ENCODE results near the gene MYOCOS. TPM values are rescaled to one million over a fixed set of nuclear protein-coding genes. Genes with fewer than 3 reads are reported as not detected.

MYOCOS gene
- total and polyA plus RNA-seq, 2 of the 4 experiments (the other 2 are of a cell fraction), result not detected

DNA sequence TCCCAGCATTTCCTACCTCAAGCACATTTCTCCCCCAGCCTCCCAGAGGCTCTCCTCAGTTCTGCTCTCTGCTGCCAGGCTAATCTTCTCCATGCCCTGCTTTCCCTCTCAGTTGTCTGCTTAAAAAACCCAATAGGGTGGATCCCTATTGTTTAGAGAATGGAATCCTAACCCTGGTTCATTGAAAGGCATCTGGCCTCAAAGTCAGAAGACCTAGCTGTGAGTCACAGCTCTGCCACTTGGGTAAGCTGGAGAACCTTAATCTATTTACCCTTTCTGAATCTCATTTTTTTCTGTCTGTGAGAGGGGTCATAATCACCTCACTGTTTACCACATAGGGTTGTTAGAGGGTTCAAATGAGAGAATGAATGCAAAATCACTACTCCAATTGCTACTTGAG is 42.9 kb downstream of the MYOCOS start (continued):
- TF ChIP-seq, protein P1, sequence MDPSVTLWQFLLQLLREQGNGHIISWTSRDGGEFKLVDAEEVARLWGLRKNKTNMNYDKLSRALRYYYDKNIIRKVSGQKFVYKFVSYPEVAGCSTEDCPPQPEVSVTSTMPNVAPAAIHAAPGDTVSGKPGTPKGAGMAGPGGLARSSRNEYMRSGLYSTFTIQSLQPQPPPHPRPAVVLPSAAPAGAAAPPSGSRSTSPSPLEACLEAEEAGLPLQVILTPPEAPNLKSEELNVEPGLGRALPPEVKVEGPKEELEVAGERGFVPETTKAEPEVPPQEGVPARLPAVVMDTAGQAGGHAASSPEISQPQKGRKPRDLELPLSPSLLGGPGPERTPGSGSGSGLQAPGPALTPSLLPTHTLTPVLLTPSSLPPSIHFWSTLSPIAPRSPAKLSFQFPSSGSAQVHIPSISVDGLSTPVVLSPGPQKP (IDR thresholded peaks at IDR 0.05; ENCODE audit: borderline replicate concordance, low read depth, low read length), result no peak
- no peak for TF ChIP-seq MAZ (IDR thresholded peaks at IDR 0.05; ENCODE audit: borderline replicate concordance, low read depth, low read length)

DNA sequence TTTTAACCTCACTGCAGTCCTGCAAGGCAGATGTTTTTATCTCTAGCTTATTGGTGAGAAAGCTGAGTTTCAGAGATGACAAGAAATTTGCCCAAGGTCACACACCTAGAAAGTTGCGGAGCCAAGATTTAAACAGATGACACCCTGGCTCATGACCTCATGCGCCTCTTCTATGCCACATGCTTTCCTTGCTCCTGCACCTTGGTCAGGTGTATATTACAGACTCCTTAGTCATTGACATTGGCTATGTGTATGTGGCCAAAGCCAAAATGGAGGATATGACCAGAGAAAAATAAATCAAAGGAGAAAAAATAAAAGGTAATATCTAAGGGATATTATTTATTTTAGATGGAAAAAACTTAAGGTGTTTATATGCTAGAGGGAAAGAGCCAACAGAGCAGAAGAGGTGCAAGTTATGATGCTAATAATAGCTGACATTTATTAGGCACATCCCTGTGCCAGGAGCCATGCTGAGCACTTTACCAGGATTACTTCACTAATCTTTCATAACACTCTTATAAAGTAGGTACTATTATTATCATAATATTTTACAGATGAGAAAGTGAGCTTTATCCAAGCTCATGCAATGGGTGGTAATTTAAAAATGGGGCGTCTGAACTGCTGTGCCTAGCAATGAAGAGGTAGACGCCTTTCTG is 44.2 kb downstream of the MYOCOS start:
- H2AK5ac ChIP-seq (ENCODE audit: low read depth, low read length), result no peak overlapping the region
- H3K9me1 ChIP-seq (ENCODE audit: insufficient read depth, low read length), result no peaks in the 10 kb centered on the region
- H3K79me1 ChIP-seq (ENCODE audit: low read depth in 1 of 2, low read length in 2 of 2), result no peaks in the 10 kb centered on the region
- H4K8ac ChIP-seq (ENCODE audit: low read depth in 2 of 2, low read length in 2 of 2), result no peak overlapping the region
- intact Hi-C loops (cut with micrococcal nuclease), result no loop called here
- no TSS peak for BruUV-seq (replicated peaks)
- no peak overlapping the region for H3K18ac ChIP-seq (ENCODE audit: low read depth, low read length)
- H3K4me1 ChIP-seq (ENCODE audit: control insufficient read depth, insufficient read depth, low read length), result no peaks in the 10 kb centered on the region
- H3K4me2 ChIP-seq (ENCODE audit: low read depth, low read length), result no peak overlapping the region
- H4K20me1 ChIP-seq (ENCODE audit: insufficient read depth, low read length), result no peaks in the 10 kb centered on the region
- no peak overlapping the region for H4K5ac ChIP-seq (ENCODE audit: low read depth, low read length)
- POLR2A ChIA-PET (ENCODE audit: unreplicated experiment), result no interaction called here
- DNase-seq (no peak), ATAC-seq (ENCODE audit: low read depth) (no peak)
- no peak overlapping the region for H3K9ac ChIP-seq (ENCODE audit: low read depth, low read length)
- TF ChIP-seq CHD1 (IDR thresholded peaks at IDR 0.05; ENCODE audit: low read depth, low read length) (no peak), MXI1 (IDR thresholded peaks at IDR 0.05; ENCODE audit: borderline replicate concordance, low read depth, low read length) (no peak), FOS (IDR thresholded peaks at IDR 0.05; ENCODE audit: low read depth, low read length) (no peak), RFX5 (IDR thresholded peaks at IDR 0.05; ENCODE audit: low read depth, low read length) (no peak), NFE2L2 (IDR thresholded peaks at IDR 0.05; ENCODE audit: low read depth, low read length) (no peak), CEBPB (IDR thresholded peaks at IDR 0.05; ENCODE audit: low read depth, low read length) (no peak), POLR2A (IDR thresholded peaks at IDR 0.05; ENCODE audit: low read depth, low read length) (no peak), RAD21 (IDR thresholded peaks at IDR 0.05; ENCODE audit: low read length) (no peak), MAFK (IDR thresholded peaks at IDR 0.05; ENCODE audit: low read depth, low read length) (no peak), BHLHE40 (IDR thresholded peaks at IDR 0.05; ENCODE audit: low read depth, low read length) (no peak)
- TF ChIP-seq, protein P1 (IDR thresholded peaks at IDR 0.05; ENCODE audit: borderline replicate concordance, low read depth, low read length), result no peak
- TF ChIP-seq, protein P2, sequence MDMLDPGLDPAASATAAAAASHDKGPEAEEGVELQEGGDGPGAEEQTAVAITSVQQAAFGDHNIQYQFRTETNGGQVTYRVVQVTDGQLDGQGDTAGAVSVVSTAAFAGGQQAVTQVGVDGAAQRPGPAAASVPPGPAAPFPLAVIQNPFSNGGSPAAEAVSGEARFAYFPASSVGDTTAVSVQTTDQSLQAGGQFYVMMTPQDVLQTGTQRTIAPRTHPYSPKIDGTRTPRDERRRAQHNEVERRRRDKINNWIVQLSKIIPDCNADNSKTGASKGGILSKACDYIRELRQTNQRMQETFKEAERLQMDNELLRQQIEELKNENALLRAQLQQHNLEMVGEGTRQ (IDR thresholded peaks at IDR 0.05; ENCODE audit: low read depth, low read length), result no peak
- no peak overlapping the region for H4K91ac ChIP-seq (ENCODE audit: insufficient read depth, low read depth, low read length)
- H2BK20ac ChIP-seq (ENCODE audit: low read depth, low read length), result no peak overlapping the region
- CTCF ChIA-PET, result interaction anchor here (1.1 to 1.5 kb wide), 2 partner anchors 11 to 21 kb away, joined by 3 to 5 read pairs; no protein-coding TSS in a partner anchor
- H2AFZ ChIP-seq (replicated peaks; ENCODE audit: low read length, poor library complexity), result no peak overlapping the region
- no peak overlapping the region for H3K4me3 ChIP-seq (ENCODE audit: insufficient read depth, low read depth, low read length)
- H3K56ac ChIP-seq (ENCODE audit: extremely low read depth, insufficient read depth, low read length), result no peak overlapping the region
- no peak overlapping the region for H3K23ac ChIP-seq (ENCODE audit: low read depth, low read length)
- H3K9me3 ChIP-seq (ENCODE audit: control insufficient read depth, insufficient read depth, low read length), result no peaks in the 10 kb centered on the region
- no peaks in the 10 kb centered on the region for H3K36me3 ChIP-seq (ENCODE audit: control insufficient read depth, insufficient read depth, low read length)
- H3K14ac ChIP-seq (replicated peaks; ENCODE audit: low read depth, low read length), result no peak overlapping the region
- no peak overlapping the region for H3K27ac ChIP-seq (ENCODE audit: insufficient read depth, low read length)
- H2BK120ac ChIP-seq (ENCODE audit: low read depth, low read length), result no peak overlapping the region
- no peak overlapping the region for H3K4ac ChIP-seq (ENCODE audit: low read depth, low read length)
- in situ Hi-C loops (cut with MboI; ENCODE audit: low sequenced_read_pairs), result no loop called here
- dilution Hi-C loops (cut with HindIII; ENCODE audit: low sequenced_read_pairs, unreplicated experiment), result no loop called here
- no peak overlapping the region for H2BK15ac ChIP-seq (ENCODE audit: low read depth, low read length)
- H3K27me3 ChIP-seq (ENCODE audit: control insufficient read depth, insufficient read depth, low read length), result peaks cover 1% of the 10 kb centered on the region
- no CpG with 5 or more reads among the region's 4 CpGs for WGBS, 2 experiments (ENCODE audit: extremely low coverage in 2 of 2, insufficient read length in 1 of 2)
- H2AK9ac ChIP-seq (replicated peaks; ENCODE audit: low read depth, low read length, poor library complexity), result no peak overlapping the region
- no peak overlapping the region for H2BK5ac ChIP-seq (ENCODE audit: low read depth, low read length, poor library complexity, severe bottlenecking)

Data from IMR-90 (cell line).